ENCODE results near the gene C1RL.

C1RL gene

DNA sequence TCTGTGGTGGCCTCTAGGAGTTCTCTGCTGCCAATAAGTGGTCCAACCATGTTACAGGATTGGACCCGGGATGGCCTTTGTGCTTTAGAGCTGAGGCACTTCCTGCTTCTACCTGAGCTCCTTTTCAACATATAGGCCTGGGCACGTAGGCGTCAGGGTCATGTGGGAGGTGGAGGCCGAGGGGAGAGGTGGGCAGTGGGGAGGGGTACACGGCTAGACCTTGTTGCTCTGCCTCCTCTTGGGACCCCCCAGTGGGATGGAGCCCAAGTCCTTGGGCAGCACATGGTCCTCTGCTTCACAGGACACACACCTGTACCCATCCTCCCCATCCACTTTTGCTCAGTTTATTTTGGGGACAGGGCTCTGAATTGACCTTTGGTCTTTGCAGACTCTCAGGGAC is 12.3 kb upstream of the C1RL start:
- DNase-seq (ENCODE audit: low read depth, low spot score) = no peak
- POLR2A ChIA-PET = no interaction called here

DNA sequence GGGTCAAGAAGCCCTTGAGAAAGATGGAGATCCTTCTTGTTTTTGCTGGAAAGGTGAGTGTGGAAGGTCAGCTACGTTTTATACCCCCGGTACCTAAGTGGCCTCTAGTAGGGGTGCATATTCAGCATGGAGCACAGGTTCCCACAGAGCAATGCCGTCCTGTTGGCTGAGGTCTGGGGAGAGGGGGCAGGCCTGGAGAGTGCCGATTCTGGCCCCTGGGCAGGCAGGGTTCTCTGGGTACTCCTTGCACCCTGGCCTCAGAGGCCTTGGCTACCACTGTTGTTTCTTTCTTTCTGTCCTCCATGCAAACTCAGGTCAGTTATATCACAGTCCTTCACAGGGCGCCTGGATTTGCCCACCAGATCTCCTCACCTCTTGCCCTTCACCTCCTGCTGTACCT is 11.2 kb upstream of the C1RL start:
- POLR2A ChIA-PET = no interaction called here
- TF ChIP-seq, protein P1, sequence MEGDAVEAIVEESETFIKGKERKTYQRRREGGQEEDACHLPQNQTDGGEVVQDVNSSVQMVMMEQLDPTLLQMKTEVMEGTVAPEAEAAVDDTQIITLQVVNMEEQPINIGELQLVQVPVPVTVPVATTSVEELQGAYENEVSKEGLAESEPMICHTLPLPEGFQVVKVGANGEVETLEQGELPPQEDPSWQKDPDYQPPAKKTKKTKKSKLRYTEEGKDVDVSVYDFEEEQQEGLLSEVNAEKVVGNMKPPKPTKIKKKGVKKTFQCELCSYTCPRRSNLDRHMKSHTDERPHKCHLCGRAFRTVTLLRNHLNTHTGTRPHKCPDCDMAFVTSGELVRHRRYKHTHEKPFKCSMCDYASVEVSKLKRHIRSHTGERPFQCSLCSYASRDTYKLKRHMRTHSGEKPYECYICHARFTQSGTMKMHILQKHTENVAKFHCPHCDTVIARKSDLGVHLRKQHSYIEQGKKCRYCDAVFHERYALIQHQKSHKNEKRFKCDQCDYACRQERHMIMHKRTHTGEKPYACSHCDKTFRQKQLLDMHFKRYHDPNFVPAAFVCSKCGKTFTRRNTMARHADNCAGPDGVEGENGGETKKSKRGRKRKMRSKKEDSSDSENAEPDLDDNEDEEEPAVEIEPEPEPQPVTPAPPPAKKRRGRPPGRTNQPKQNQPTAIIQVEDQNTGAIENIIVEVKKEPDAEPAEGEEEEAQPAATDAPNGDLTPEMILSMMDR (IDR thresholded peaks at IDR 0.05; ENCODE audit: insufficient read depth, low read length, missing control alignments) = no peak
- no peak overlapping the region for H3K4me3 ChIP-seq (ENCODE audit: low read depth, low read length)
- CTCF ChIA-PET = interaction anchor here (1.8 to 12.6 kb wide), 2 partner anchors 10 to 24 kb away, joined by 4 to 158 read pairs; partner anchors contain the start of gene C1RL
- DNase-seq (ENCODE audit: low read depth, low spot score) = no peak

More for the DNA sequence above, 12.3 kb upstream of the C1RL start:
- H3K4me3 ChIP-seq (ENCODE audit: low read depth, low read length) = no peak overlapping the region
- TF ChIP-seq, protein P1 (IDR thresholded peaks at IDR 0.05; ENCODE audit: insufficient read depth, low read length, missing control alignments) = no peak
- CTCF ChIA-PET = interaction anchor here (12.6 kb wide), 1 partner anchor 11 kb away, joined by 158 read pairs; the partner anchor contains the start of gene C1RL

DNA sequence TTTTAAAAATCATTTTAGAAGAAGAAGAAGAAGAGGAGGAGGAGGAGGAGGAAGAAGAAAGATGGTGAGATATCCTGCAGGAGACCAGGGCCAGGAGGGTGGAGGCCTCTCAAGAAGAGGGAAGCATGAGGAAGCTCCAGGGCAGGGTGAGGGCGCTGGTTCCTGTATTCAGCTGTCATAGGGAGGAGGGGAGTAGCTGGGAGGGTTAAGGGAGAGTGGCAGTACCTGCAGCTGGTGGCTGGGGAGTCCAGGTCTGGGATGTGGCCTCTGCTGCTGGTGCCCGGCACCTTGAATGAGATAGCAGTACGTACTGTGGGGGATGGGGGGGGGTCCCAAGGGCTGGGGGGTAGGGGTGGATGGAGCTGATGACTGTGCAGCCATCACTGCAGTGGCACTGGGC is 9.9 kb upstream of the C1RL start:
- ChIA-PET POLR2A (no interaction called here), CTCF (interaction anchor here (1.2 to 12.6 kb wide), 4 partner anchors 8 to 25 kb away, joined by 3 to 158 read pairs (median 4); partner anchors contain the start of gene C1RL)
- no peak for DNase-seq (ENCODE audit: low read depth, low spot score)
- TF ChIP-seq, protein P1 (IDR thresholded peaks at IDR 0.05; ENCODE audit: insufficient read depth, low read length, missing control alignments) = no peak
- H3K4me3 ChIP-seq (ENCODE audit: low read depth, low read length) = no peak overlapping the region

DNA sequence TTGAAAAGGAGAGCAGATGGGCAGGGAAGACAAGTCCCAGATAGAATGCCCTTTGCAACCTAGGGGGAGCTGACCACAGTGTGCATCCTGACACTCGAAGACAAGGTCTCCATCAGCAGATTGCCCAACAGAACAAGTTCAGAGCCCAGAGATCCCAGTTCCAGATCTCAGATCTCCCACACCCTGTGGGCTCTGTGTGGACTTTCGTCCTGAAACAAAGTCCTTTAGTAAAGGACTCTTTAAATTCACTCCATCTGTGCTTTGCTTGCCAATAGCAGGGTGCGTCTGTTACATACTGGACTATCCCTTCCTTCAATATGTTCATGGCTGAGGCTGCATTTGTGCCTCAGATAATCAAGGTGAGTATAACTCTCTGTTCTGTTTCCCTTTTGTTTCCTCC is 8.7 kb upstream of the C1RL start:
- no peak for DNase-seq (ENCODE audit: low read depth, low spot score)
- H3K4me3 ChIP-seq (ENCODE audit: low read depth, low read length) = no peak overlapping the region
- TF ChIP-seq, protein P1 (IDR thresholded peaks at IDR 0.05; ENCODE audit: insufficient read depth, low read length, missing control alignments) = no peak
- POLR2A ChIA-PET = no interaction called here
- CTCF ChIA-PET = interaction anchor here (1.1 to 12.6 kb wide), 6 partner anchors 7 to 200 kb away, joined by 3 to 158 read pairs (median 4); partner anchors contain the start of gene C1RL

DNA sequence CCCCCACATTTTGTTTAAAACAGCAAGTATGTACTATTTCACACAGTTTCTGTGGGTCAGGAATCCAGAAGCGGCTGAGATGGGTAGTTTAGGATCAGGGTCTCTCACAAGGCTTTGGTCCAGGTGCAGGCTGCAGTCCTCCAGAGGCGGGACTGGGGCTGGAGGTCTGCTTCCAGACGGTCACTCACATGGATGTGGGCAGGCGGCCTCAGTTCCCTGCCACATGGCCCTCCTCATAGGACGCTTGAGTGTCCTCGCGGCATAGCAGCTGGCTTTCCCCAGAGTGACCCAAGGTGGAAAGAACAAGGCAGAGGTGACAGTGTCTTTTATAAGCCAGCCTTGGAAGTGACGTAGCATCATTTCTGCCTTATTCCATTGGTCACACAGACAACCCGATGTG is 7.9 kb upstream of the C1RL start:
- POLR2A ChIA-PET = no interaction called here

DNA sequence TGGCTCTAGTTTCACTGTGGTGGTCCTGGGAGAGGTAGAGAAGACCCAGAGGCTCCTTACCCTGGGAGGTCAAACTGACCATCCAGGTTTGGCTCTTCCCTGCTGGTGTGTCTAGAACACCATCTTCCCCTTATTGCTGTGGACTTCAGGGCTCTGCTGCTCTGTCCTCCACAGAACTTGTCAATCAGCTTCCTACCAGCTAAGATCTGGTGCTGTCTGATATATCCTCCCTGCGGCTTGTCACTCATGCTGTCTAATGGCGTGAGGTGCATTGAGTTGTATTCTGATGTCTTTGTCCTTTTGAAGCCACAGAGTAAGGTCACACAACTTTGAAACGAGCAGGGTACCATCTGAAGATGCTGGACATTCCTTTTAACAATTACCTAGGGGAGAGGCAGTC is 7.2 kb upstream of the C1RL start:
- POLR2A ChIA-PET = no interaction called here
- CTCF ChIA-PET = interaction anchor here (1.0 to 12.6 kb wide), 5 partner anchors 6 to 150 kb away, joined by 4 to 158 read pairs (median 5); partner anchors contain the start of gene C1RL

More for the DNA sequence above, 7.9 kb upstream of the C1RL start:
- DNase-seq (ENCODE audit: low read depth, low spot score) = no peak
- TF ChIP-seq, protein P1 (IDR thresholded peaks at IDR 0.05; ENCODE audit: insufficient read depth, low read length, missing control alignments) = no peak
- no peak overlapping the region for H3K4me3 ChIP-seq (ENCODE audit: low read depth, low read length)
- CTCF ChIA-PET = interaction anchor here (0.7 to 12.6 kb wide), 6 partner anchors 6 to 172 kb away, joined by 3 to 158 read pairs (median 6); partner anchors contain the start of gene C1RL

More for the DNA sequence above, 7.2 kb upstream of the C1RL start:
- DNase-seq (ENCODE audit: low read depth, low spot score) = no peak
- H3K4me3 ChIP-seq (ENCODE audit: low read depth, low read length) = no peak overlapping the region
- TF ChIP-seq, protein P1 (IDR thresholded peaks at IDR 0.05; ENCODE audit: insufficient read depth, low read length, missing control alignments) = no peak
